ENCODE results near the gene TMEM201.

TMEM201 gene

DNA sequence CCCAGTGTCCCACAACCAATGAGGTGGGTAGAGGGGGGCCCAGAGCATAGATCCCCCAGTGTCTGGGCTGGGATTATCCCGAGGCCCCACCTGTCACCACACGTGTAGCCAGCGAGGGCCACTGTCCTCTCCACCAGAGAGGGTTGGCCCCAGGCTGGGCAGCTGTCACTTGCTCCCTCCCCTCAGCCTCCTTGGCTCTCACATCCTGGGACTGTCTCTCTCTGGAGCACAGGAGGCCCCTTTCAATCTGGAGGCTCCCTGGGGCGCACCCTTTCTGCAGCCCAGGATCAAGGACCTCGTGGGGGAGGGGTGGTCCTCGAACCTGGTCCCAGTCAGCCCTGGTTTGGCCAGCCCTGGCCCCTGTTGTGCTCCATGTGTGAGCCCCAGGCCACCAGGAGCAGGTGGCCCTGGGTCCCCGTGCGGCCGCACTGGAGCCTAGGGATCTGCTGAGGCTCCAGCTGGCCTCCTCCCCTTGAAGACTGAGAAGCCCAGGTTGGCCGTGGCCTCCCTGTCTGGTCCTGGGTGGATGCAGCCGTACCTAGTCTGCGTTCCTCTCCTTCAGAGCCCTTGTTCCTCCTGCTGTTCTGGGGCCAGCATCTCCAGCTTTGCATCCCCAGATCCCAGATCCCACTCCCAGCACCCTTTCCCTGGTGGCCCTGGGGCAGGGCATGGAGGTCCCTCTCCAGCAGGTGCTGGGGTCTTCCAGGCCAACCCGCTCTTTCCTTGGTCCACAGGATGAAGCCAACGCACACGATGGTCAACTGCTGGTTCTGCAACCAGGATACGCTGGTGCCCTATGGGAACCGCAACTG lies 6.7 kb downstream of the TMEM201 start:
- Histone ChIP-seq H3K27me3 (ENCODE audit: insufficient read depth, poor library complexity, severe bottlenecking) (no peaks in the 10 kb centered on the region), H3K36me3 (ENCODE audit: low read depth) (peaks cover 21% of the 10 kb centered on the region), H3K27ac (ENCODE audit: poor library complexity, severe bottlenecking) (no peak overlapping the region), H3K4me3 (ENCODE audit: severe bottlenecking) (no peak overlapping the region), H3K4me1 (ENCODE audit: insufficient read depth, poor library complexity, severe bottlenecking) (peaks cover 11% of the 10 kb centered on the region), H3K9me3 (ENCODE audit: severe bottlenecking) (no peaks in the 10 kb centered on the region)
- TF ChIP-seq, protein P1, sequence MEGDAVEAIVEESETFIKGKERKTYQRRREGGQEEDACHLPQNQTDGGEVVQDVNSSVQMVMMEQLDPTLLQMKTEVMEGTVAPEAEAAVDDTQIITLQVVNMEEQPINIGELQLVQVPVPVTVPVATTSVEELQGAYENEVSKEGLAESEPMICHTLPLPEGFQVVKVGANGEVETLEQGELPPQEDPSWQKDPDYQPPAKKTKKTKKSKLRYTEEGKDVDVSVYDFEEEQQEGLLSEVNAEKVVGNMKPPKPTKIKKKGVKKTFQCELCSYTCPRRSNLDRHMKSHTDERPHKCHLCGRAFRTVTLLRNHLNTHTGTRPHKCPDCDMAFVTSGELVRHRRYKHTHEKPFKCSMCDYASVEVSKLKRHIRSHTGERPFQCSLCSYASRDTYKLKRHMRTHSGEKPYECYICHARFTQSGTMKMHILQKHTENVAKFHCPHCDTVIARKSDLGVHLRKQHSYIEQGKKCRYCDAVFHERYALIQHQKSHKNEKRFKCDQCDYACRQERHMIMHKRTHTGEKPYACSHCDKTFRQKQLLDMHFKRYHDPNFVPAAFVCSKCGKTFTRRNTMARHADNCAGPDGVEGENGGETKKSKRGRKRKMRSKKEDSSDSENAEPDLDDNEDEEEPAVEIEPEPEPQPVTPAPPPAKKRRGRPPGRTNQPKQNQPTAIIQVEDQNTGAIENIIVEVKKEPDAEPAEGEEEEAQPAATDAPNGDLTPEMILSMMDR (IDR thresholded peaks at IDR 0.05; ENCODE audit: poor library complexity, severe bottlenecking): no peak
- ATAC-seq (ENCODE audit: low read depth) (no peak), DNase-seq (ENCODE audit: low spot score) (no peak)

DNA sequence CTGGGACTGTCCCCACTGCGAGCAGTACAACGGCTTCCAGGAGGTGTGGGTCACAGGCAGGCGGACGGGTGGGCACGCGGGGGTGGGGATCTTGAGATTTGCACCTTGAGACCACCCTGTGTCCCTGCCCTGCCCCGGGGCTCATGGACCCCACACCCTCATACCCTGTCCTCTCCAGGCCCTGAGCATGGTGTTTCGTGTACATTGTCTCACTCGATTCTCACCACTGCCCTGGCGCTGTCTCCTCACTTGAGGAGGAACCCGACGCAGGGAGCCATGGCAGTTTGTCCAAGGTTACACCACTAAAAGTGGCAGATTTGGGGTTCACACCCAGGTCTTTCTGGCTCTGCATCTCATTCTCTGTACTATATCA lies 7.2 kb downstream of the TMEM201 start:
- DNase-seq (ENCODE audit: low spot score) (no peak), ATAC-seq (ENCODE audit: low read depth) (no peak)
- H3K36me3 ChIP-seq (ENCODE audit: low read depth): peaks cover 22% of the 10 kb centered on the region
- H3K27me3 ChIP-seq (ENCODE audit: insufficient read depth, poor library complexity, severe bottlenecking): no peaks in the 10 kb centered on the region
- TF ChIP-seq, protein P1 (IDR thresholded peaks at IDR 0.05; ENCODE audit: poor library complexity, severe bottlenecking): no peak
- H3K9me3 ChIP-seq (ENCODE audit: severe bottlenecking): no peaks in the 10 kb centered on the region
- peaks cover 11% of the 10 kb centered on the region for H3K4me1 ChIP-seq (ENCODE audit: insufficient read depth, poor library complexity, severe bottlenecking)
- H3K27ac ChIP-seq (ENCODE audit: poor library complexity, severe bottlenecking): no peak overlapping the region
- H3K4me3 ChIP-seq (ENCODE audit: severe bottlenecking): no peak overlapping the region

DNA sequence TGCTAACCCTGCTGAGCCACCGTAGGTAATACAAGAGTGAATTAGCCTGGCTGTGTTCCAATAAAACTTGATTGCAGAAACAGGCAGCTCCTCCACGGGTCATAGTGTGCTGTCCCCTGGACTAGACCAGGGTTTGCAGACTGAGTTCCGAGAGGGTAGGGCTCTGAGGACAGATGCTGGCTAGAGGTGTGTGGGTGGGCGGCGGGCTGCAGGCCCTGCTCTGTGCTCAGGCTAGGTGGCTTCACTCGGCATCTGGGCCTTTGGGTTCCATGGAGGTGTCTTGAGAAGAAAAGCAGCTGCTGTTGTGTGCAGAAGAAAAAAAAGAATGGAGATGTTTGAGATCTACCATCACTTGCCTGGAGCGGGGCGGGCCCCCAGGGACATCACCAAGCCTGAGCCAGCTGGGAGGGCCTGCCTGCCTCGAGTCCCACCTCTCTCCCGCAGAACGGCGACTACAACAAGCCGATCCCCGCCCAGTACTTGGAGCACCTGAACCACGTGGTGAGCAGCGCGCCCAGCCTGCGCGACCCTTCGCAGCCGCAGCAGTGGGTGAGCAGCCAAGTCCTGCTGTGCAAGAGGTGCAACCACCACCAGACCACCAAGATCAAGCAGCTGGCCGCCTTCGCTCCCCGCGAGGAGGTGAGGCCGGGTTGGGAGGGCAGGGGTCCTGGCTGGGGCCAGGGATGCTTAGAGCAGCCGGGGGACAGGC lies 7.9 kb downstream of the TMEM201 start:
- Histone ChIP-seq H3K36me3 (ENCODE audit: low read depth) (peaks cover 22% of the 10 kb centered on the region), H3K27ac (ENCODE audit: poor library complexity, severe bottlenecking) (no peak overlapping the region), H3K4me1 (ENCODE audit: insufficient read depth, poor library complexity, severe bottlenecking) (peaks cover 11% of the 10 kb centered on the region), H3K4me3 (ENCODE audit: severe bottlenecking) (no peak overlapping the region), H3K9me3 (ENCODE audit: severe bottlenecking) (no peaks in the 10 kb centered on the region), H3K27me3 (ENCODE audit: insufficient read depth, poor library complexity, severe bottlenecking) (no peaks in the 10 kb centered on the region)
- TF ChIP-seq, protein P1 (IDR thresholded peaks at IDR 0.05; ENCODE audit: poor library complexity, severe bottlenecking): no peak
- no peak for ATAC-seq (ENCODE audit: low read depth)
- DNase-seq (ENCODE audit: low spot score): no peak

DNA sequence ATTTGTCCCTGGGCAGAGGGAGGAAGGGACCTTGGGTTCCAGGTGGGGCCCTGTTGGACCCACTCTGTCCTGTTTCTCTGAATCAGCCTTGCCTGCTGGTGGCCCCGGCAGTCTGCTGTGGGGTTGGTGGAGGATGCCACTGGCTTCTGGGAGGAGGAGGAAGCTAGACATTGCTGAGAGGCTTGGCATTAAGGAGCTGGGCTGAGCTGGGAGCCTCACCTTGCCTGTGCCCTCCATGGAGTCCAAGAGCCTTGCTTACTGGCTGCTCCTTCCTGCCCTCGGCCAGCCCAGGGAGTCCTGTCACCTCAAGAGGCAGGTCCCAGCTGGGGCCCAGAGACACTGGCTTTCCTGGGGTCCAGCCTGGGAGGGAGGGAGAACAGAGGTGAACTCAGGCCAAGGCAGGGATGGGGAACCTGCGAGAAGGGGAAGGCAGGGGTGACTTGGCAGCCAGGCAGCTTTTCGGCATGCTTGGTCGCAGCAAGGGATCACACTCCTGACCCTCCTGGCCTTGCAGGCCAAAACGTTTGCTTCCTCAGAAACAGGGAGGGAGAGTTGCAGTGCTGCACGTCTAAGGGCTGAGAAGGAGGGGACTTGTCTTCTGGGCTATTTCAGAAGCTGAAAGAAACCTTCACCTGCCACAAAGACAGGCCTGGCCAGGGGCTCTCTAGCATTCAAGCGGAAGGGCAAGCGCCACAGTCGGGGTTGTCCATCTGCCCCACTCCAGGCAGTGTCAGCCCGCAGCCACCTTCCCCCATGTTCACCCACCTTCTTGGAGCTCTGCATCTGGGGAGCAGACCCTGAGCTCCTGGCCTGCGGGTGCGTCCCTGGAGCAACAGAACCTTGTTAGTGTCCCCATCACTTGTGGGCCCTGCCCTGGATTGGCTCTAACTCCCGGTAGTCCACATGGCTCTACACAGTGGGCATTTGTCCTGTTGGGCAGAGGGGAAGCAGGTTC lies 8.9 kb downstream of the TMEM201 start:
- no peak for ATAC-seq (ENCODE audit: low read depth)
- H3K4me1 ChIP-seq (ENCODE audit: insufficient read depth, poor library complexity, severe bottlenecking): peaks cover 11% of the 10 kb centered on the region
- no peaks in the 10 kb centered on the region for H3K9me3 ChIP-seq (ENCODE audit: severe bottlenecking)
- H3K27me3 ChIP-seq (ENCODE audit: insufficient read depth, poor library complexity, severe bottlenecking): no peaks in the 10 kb centered on the region
- no peak overlapping the region for H3K27ac ChIP-seq (ENCODE audit: poor library complexity, severe bottlenecking)
- TF ChIP-seq, protein P1 (IDR thresholded peaks at IDR 0.05; ENCODE audit: poor library complexity, severe bottlenecking): no peak
- H3K36me3 ChIP-seq (ENCODE audit: low read depth): peaks cover 26% of the 10 kb centered on the region
- no peak for DNase-seq (ENCODE audit: low spot score)
- H3K4me3 ChIP-seq (ENCODE audit: severe bottlenecking): no peak overlapping the region

All from RWPE2 (cell line).